ENCODE data around the gene OR56B1.

- TF ChIP-seq PHF8 (IDR thresholded peaks at IDR 0.05; ENCODE audit: borderline replicate concordance, low read depth): no peak
- TF ChIP-seq USF2 (IDR thresholded peaks at IDR 0.05): no peak
- TF ChIP-seq CTCF (IDR thresholded peaks at IDR 0.05): no peak
- no peak for TF ChIP-seq SMC3 (IDR thresholded peaks at IDR 0.05)
- no peak for TF ChIP-seq EP300 (IDR thresholded peaks at IDR 0.05)
Measured at GRCh38 chr11:5698281-5698680, 38.0 kb upstream of the OR56B1 start.
